Stimulated activated CD4-positive, alpha-beta T cell treated with anti-CD3 and anti-CD28 coated beads, TNF-alpha, amount 100 ng/mL, for 1 hour (primary cell): ENCODE results near the gene CAMK1D.
"Not testable (repeated sequence)": the region's sequence is repeated elsewhere in the genome, so short reads cannot be mapped to it uniquely, and the experiment has no call there.

Source experiments
- DNase-seq, 3 donors: peaks; one replicate each; pipeline ENCODE4 v3.0.0-alpha.2; 2020; ENCODE audit warnings: low read depth in 3 of 3, low spot score in 1 of 3

CAMK1D gene

DNA sequence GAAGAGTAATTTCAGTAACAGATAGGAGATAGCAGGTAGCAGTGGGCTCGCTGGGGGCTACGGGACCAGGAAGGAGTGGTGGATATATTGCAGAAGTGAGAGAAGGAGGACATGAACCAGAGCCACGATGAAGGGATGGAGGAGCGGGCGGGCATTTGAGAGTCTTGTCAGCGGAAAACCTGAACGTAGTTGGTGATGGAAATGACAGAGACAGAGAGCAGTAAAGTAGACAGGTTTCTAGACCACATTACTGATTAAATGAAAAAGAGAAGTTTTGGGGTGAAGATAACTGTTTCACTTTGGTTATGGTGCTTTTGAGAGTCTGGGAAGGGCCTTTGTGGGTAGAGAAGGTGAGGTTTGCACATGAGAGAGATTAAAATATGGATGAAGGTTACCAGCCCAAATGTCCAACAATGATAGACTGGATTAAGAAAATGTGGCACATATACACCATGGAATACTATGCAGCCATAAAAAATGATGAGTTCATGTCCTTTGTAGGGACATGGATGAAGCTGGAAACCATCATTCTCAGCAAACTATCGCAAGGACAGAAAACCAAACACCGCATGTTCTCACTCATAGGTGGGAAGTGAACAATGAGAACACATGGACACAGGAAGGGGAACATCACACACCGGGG, 196.9 kb downstream of the CAMK1D start:
- DNase-seq, result not testable (repeated sequence)

DNA sequence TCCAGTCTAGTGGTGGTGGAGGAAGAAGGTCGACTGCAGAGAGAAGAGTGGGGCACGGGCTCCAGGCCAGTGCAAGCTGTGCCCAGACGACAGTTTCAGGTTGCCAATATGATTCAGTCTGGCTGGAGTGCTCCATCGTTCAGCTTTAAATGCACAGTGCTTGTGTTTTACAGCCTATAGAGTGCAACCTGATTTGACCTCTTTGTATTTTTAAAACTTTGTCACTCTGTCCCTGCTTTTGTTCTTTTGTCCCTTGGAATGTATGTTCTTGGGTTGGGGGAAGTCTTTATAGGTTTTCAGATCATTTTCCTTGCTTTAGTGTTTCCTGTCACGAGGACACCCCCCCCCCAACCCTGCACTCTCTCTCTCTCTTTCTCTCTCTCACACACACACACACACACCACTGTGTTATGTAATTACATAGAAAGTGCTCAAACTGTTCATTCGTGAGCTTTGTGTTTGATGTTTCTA, 198.0 kb downstream of the CAMK1D start:
- DNase-seq, result no peak

DNA sequence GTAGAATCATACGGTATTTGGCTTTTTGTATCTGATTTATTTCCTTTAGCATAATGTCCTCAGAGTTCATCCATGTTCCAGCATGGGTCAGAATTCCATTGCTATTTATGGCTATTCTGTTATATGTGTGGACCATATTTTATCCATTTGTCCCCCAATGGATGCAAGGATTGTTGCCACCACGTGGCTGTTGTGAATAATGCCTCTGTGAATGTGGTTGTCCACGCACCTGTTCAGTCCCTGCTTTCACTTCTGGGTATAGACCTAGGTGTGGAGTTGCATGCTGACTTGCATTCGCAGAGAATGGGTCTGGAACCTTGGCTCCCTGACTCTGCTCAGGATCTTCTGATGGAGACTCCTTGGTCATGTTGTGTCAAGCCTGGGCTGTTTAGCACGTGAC, 199.9 kb downstream of the CAMK1D start:
- no peak for DNase-seq

DNA sequence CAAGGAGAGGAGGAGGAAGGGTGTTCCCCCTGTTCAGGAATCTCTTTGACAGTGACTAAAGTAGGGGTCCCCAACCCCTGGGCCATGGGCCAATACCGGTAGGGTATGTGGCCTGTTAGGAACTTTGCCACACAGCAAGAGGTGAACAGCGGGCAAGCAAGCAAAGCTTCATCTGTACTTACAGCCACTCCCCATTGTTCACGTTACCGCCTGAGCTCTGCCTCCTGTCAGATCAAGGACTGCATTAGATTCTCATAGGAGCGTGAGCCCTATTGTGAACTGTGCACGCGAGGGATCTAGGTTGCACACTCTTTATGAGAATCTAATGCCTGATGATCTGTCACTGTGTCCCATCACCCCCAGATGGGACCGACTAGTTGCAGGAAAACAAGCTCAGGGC, 201.6 kb downstream of the CAMK1D start:
- no peak for DNase-seq

DNA sequence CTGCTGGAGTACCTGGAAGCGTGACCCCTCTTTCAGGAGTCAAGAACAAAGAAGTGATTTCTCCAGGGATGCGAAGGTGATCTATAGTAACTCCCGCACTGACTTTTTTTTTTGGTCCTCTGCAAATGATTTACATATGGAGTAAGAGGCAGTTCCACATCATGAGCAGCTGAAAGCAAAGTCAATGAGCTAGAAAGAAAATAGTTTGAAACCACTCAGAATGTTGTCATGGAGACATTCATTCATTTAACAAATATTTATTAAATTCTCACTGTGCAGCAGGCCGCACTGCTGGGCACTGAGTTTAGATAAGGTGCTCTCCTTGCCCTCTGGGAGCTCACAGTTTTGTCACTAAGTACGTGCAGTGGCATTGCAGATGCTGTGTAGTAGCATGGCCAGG, 206.7 kb downstream of the CAMK1D start:
- no peak for DNase-seq

DNA sequence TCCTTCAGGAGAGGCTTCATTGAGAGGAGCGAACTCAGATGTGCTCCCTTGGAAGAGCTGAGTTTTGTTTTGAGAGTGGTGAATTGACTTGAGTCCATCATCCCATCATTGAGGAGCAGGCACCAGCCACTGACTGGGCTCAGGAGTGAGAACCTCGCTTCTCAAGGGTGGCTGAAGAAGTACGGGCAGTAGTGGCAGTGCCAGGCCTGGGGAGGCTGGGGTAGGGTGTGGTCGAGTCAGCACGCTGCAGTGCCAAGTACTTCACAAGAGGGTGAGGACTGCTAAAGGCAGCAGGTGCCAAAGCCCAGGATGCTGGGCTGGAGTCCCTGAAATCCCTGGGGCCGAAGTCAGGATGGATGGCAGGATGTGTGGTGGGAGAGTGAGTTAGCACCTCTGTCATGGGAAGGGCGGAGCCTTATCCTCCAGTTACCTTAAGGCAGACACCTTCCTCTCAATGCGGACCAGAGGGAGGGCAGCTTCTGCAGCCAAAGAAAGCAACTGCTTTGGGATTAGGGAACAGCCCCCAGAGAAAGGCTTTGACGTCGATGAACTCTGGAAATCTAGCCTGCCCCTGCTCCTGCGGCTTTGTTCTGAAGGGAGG, 210.3 kb downstream of the CAMK1D start:
- DNase-seq, result no peak

DNA sequence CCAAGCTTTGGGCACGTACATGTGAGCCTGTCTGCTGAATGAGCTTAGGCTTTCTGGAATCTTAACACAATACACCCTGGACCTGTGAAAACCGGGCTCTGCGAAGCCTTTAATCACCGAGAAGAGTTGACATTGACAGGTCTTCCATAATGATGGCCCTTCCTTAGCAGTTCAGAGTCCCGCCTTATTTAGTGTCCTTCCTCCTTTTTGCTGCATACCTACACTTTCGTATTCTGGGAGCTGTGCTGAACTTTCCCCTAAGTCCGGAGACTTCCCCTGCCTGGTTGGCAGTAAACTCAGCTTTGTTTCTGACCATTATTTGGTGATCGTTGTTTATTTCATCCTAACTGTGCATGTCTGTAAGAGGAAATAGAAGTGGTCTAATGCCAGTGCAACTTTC, 212.0 kb downstream of the CAMK1D start:
- DNase-seq, result no peak

DNA sequence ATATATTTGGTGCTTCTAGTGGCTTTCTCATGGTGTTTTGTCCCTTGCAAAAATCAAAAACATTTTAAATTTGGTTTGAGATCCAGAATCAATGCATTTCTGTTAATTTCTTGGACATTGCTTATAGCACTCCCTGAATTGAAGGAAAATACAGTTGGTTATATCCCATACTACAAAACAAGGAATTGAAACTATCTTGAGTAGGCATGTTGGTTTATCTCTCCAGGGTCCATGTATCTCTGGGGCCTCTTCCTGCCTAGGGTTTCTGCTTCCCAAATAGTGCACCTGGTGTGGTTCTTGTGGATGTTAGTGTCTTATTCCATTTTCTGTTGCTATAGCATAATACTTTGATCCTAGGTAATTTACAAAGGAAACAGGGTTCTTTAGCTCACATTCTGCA, 212.4 kb downstream of the CAMK1D start:
- DNase-seq, result no peak

DNA sequence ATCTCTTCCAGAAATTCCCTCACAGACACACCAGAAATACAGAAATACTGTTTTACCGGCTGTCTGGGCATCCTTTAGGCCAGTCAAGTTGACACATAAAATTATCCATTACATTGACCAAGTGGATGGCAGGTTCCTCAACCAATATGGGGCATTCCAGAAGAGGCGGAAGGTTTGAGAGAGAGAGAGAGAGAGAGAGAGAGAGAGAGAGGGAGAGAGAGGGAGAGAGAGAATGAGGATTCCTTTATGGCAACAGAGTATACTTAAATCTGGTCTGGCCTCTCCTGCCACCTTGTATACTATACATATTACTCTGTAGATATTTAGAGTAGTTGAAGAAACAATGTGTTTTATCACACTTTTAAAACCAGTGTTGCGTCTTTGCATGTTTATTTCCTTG, 214.1 kb downstream of the CAMK1D start:
- no peak for DNase-seq

DNA sequence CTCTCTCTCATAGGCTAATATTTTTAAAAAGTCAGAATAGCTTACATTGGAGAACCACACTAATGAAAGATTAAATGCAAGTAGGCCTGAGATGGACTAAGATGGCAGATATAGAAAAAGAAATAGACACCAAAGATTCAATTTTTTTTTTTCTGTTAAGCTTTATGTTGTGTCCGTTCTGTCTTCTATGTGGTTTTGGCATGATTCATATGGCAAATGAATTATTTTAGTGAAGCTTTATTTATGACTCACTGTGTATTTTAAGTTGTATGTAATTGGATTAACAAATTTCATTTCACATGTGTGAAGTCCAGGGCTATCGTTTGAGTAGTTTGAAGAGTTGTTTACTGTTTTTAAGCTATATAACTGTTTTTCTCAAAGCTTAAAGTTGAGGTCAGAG, 214.8 kb downstream of the CAMK1D start:
- DNase-seq, result no peak

DNA sequence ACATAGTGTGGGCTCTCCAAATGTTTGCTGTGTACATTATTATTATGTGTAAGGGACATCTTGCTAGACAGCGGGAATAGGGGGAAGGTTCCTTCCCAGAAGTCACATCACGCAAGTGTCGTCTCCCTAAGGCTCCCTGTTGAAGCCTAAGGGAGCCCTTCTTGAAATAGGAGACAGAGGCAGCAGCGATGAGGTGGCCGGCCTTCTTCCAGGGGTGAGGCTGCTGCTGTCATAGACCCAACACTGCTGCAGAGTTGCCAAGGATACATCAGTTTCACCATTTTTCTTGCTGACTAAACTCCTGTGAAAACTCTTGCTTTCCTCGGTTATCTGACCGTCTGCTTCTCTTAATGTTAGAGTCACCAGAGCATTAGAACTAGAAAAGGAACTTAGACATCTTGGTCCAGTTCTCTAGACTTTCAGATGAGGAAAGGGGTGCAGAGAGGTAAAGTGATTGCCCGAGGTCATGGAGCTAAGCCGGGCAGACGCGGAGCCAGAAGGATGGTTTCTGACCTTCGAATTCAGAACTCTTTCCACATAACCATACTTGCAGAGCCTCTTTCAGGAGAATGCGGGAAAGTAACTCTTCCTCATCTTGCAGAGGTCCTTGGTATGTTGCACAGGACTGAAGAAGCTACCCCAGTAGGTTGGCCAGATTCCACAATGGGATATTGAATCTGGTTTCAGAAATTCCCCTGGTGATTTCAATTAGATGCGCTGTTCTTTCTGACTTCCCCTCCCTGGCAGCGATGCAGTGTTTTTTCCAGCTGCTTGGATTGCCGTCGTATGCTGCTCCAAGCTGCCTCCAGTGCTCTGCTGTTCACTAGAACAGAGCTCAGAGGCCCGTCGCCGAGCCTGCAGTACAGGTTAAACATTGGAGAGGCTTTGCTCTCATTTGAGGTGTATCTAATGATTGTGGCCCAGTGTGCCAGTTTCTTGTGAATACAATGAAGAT, 217.1 kb downstream of the CAMK1D start:
- no peak for DNase-seq

DNA sequence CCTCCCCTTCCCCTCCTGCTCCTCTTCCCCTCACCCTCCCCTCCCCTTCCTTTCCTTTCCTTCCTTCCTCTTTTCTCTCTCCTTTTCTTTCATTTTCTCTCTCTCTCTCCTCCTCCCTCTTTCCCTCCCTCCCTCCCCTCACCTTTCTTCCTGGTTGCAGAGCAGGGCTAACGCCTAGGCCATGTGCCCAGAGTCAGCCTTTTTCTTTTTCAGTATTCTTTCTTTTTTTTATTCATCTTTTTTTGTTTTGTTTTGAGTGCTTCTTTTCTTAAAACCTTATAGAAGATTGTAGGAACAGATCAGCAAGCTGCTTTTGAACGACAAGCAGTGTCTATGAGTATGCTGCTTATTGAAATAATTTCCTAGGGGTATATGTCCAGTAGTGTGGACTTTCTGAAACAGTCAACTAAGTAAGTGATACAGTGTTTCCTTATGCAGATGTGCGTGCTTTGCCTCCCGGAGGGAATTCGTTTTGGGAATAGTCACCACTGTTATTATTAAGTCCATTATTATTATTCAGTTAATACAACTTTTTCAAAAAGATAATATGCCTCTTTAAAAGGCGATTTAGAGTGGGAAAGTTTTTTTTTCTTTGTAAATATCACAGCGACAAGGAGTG, 219.2 kb downstream of the CAMK1D start:
- no peak for DNase-seq

DNA sequence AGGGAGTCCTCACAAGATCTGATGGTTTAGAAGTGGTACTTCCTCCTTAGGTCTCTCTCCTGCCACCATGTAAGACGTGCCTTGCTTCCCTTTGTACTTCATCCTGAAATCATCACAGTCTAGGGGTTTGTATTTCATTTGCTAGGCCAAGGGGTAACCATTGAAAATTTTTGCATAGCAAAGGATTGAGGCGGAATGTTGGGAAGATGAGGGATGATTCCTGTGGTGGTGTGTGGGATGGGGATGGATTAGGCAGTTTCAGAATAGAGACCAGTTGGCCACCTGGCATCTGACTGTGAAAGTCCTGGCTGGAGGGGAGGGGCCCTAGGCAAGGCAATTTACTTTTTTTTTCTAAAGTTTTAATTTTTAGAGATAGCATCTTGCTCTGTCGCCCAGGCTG, 222.9 kb downstream of the CAMK1D start:
- DNase-seq, result no peak

DNA sequence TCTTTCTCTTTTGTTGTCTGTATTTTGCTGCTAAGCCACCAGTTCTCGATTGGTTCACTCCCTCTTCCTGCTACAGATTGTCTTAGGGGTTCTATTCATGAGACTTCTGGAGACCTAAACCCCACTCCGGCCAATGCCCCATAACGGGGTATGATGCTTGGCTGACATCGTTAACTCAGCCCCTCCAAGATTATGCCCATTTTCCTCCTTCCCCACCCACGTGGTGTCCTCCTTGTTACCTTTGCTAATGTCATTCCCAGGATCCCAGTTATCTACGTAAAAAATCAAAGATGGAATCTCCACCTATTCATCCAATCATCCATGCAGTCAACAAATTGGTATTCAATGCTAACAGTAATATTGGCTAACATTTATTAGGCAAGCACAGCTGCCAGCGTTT, 228.3 kb downstream of the CAMK1D start:
- DNase-seq, result no peak

DNA sequence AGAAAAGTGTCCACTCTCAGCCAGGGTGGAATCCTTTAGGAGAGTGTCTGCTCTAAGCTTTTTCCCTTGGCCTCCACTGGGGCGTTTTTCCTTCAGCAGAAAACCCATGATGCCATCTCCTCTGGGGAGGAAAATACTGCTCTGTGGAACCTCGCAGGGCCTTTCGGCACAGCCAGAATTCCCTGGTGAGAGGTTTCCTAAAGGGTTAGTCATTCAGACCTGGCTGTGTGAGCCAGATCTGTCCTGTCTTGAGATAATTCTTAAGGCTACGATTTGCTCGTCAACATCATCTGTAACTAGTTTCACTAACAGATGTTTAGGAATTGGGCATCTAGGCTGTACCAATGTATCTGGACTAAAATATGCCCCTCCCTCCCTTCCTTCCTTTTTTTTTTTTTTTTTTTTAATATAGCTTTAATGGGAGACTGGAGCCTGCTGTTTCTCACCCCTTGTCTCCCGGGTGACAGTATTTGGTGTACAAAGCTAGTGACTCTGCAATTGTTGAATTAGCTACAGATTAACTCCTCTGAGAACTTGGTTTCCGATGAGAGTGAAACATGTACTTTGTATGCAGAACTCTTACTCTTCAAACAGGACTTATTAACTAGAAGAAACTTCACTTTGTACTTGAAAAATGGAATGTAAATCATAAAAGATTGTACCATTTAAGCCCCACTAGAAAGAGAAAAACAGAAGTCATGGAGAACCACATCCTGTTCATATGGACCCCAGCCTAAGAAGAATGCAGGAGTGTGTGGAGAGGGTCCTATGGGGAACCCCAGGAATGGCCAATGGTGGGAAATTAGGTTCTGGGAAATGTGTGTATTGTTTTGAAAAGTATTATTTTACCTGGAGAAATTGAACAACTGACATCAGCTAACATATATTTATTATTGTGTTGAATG, 230.9 kb downstream of the CAMK1D start:
- DNase-seq, result no peak

DNA sequence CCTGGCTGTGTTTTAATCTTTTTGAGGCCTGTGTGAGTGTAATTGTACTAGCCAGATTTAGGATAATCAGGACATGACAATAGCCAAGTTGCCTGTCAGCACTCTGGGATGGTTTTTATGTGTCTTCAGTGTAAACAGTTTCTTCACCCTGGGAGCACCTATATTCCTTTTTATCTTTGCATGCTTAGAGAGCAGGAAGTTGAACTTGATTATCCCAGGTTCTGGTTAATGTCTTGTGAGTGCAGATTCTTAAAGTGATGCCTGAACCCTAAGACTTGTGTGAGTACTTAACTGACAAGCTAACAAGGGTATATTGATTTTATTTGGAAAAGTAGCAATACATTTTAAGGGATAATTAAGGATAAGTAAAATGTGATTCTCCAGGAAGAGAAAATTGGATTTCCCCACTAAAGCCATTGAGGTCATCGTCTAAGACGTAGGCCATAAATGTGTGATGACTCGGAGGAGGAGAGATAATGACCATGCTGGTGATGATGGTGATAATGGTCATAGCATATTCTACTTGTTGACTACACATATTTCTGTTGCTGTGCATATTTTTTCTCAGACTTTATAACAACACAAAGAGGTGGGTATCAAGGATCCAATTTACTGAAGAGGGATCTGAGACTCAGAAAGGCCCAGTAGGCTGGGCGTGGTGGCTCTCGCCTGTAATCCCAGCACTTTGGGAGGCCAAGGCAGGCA, 234.7 kb downstream of the CAMK1D start:
- no peak for DNase-seq

DNA sequence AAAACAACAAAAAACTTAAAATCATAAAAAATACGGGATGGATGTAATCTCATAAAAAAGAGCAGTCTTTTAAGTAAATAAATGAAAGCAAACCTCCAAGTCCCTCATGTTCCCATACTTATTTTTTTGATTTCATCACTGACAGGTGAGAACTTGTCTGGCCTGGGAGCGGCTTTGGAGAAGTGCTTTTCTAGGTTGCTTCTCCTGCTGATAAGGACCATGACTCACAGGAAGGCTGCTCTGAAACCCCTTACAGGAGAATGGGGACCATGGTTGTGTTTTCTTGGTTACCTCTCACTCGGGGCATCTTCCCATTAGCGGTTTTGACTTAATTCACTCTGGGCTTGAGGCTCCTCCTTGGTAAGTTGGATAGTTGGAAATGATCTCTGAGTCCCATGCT, 237.4 kb downstream of the CAMK1D start:
- no peak for DNase-seq

DNA sequence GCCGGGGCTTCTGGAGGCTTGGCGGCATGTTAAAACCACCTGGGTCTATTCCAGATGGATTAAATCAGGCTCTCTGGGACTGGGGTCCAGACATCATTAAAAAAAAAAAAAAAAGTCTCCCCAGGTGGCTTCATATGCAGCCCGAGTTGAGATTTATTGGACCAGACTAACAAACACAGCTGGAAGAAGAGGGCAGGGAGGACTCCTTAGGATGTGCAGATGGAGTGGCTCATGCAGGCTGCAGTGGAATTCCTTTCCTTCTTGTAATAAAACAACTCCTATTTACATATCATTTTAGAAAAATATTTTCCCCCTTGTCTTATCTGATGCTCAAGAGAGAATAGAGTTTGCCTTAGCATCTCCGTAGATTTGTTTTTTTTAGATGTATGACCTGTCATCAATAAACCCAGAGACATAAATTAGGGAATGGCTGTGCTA, 238.1 kb downstream of the CAMK1D start:
- no peak for DNase-seq

DNA sequence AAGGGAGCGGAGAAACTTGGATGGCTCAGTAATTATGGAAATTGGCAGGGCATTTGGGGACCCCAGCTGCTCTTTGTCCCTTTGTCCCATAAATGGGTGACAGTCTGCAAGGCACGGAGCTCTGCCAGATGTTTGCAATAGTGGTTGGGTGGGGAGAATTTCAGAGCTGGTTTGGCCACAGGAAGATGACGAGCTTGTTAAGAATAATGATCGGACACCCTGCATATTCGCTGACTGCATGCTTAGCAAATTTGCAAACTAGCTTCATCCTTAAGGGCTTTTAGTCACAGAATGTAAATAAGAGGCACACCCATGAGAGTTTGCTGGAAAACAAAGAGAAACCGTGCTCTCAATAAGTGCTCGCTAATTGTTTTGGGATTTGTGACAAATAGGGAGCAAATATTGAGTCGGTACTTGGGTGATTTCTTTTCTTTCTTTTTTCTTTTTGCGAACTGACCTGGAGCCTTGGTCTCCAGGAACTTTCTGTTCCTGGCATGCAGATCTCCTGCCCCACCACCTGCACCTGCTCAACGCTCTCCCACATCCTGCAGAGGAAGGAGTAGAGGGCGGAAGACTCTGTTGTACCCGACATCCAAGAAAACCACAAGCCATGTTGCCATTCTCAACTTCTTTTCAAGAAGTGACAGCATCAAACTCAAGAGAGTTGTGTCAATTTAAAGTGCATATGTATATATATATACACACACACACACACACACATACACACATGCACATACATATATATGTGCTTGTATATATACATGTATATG, 238.9 kb downstream of the CAMK1D start:
- DNase-seq, result no peak
